DMS114 treated with DMSO at 0.1 percent for 48 hours (cell line): ENCODE measurements around the gene SLC6A12.
"Not testable (repeated sequence)": the region's sequence is repeated elsewhere in the genome, so short reads cannot be mapped to it uniquely, and the experiment has no call there.

Experiments
- DNase-seq: peaks from one replicate; lab custom pipeline; 2025; ENCODE audit not compliant: unreplicated experiment; lab: John Stamatoyannopoulos, UW

Gene SLC6A12

GRCh38 chr12:198705-199104 lies 15.3 kb downstream of the SLC6A12 start:
- DNase-seq: no peak

- no peak for DNase-seq
Measured at GRCh38 chr12:197911-198695, 15.9 kb downstream of the SLC6A12 start.

GRCh38 chr12:197347-197746 lies 16.6 kb downstream of the SLC6A12 start:
- no peak for DNase-seq

GRCh38 chr12:196436-196835 lies 17.5 kb downstream of the SLC6A12 start:
- DNase-seq: no peak

DNA sequence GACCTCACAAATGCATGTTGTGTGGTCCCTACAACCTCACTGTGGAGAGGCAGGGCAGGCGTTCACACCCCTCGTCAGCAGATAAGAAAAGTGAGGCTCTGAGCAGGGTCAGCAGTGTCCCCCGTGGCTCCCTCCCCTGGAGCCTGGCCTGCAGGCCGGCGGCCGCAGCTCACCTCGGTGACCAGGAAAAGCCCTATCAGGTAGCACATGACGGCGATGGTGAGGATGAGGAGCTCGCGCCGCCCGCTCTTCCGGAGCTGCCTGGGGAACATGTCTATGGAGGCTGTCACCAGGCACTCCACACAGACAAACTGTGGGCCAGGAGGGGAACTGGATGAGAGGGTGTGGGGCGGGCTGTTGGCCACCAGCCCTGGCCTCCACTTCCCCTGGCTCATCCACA lies 18.0 kb downstream of the SLC6A12 start:
- DNase-seq: no peak

DNA sequence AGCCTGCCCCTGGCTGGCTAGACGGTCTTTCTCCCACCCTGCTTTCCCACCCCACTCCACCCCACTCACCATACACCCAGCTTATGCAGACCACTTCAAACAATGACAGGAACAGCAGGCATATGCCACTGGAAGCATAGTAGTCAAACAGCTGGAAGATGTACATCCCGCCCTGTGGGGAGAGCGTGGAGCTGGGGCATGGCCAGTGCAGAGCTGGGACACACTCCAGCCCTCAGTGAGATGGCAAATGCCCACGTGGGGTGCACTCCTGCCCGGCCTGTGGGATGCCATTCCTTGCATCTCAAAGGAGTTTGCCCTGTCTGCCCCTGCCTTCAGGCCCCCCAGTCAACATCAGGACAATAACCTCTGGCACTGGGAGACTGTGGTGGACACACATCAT lies 18.8 kb downstream of the SLC6A12 start:
- no peak for DNase-seq

DNA sequence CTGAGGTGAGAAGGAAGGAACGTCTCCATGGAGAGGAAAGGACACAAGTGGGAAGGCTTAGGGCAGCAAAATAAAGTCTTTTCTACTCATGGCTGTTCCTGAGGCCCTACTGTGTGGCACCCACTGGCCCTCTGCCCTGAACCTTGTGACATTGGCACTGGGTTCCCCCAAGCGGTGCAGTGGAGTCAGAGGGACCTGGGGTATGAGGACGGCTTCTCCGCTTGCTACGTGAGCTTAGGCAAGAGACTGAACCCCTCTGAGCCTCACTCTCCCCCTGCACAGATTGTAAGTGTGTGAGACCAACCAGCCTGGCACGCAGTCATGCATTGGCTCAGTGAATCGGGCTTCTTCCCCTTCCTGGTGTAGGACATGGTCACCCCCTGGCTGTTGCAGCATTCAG lies 19.7 kb downstream of the SLC6A12 start:
- no peak for DNase-seq

- DNase-seq: no peak
Measured at GRCh38 chr12:193261-193660, 20.7 kb downstream of the SLC6A12 start.

DNA sequence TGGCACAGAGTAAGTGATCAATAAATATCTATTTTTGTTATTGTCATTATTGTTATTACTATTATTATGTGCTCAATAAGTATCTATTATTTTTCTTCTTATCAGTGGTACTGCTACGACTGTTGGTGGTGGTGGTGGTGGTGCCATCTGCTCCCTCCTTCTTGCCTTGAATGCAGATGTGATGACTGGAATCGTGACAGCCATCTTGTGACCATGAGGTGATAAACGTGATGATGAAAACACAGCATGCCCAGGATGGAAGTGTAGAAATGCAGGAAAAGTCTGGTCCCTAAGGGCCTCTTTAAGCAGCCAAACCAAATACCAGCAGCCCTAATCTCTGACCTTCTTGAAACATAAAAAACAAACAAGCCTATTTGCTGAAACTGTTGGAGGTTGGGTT lies 22.4 kb downstream of the SLC6A12 start:
- no peak for DNase-seq

DNA sequence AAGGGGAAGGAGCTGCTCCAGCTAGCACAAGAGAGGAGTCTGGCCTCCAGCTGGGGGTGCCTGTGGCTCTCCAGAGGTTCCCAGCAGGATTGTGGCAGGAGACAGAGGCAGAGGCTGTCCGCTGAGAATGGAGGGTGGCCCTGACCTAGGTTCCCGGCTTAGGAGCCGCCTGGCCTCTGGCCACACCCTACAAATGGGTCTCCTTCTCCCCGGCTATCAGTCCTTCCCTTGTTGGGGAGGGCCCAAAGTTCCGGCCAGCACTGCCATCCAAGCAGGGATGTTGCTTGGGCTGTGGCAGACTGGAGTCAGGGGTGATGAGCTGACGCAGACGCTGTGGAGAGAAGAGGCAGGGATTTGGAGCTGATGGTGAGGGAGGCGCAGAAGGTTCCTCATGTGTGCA lies 23.1 kb downstream of the SLC6A12 start:
- DNase-seq: no peak

- DNase-seq: no peak
Measured at GRCh38 chr12:189622-189962, 24.4 kb downstream of the SLC6A12 start.

GRCh38 chr12:188910-189621 lies 24.9 kb downstream of the SLC6A12 start:
- peak; percentile 44 for DNase-seq

GRCh38 chr12:187986-188909 lies 25.7 kb downstream of the SLC6A12 start:
- DNase-seq: not testable (repeated sequence)

DNA sequence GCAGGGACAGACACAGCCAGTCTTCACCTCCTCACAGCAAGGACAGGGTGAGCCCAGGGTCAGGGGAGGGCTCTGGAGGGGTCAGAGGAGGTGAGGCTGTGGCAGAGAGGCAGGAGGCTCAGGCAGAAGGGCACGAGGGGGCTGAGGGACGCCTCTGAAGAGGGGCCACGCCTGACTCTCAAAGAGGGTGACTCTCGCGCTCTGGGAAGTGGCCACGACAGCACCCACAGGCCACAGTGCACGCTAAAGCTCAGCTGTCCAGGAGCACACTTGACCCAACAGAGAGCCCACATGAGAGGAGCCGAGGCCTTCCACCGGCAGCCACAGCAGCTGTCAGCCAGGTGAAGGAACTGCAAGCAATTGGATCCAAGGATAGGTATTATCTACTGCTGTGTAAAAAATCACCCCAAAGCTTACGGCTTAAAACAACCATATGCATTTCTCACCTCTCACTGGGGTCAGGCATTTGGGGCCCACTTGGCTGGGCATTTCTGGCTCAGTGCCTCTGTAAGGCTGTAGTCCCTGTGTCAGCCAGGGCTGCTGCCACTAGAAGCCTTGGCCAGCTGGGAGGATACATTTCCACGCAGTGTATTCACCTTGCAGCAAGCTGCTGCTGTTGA lies 27.8 kb downstream of the SLC6A12 start:
- no peak for DNase-seq

GRCh38 chr12:185576-185955 lies 28.4 kb downstream of the SLC6A12 start:
- no peak for DNase-seq

DNA sequence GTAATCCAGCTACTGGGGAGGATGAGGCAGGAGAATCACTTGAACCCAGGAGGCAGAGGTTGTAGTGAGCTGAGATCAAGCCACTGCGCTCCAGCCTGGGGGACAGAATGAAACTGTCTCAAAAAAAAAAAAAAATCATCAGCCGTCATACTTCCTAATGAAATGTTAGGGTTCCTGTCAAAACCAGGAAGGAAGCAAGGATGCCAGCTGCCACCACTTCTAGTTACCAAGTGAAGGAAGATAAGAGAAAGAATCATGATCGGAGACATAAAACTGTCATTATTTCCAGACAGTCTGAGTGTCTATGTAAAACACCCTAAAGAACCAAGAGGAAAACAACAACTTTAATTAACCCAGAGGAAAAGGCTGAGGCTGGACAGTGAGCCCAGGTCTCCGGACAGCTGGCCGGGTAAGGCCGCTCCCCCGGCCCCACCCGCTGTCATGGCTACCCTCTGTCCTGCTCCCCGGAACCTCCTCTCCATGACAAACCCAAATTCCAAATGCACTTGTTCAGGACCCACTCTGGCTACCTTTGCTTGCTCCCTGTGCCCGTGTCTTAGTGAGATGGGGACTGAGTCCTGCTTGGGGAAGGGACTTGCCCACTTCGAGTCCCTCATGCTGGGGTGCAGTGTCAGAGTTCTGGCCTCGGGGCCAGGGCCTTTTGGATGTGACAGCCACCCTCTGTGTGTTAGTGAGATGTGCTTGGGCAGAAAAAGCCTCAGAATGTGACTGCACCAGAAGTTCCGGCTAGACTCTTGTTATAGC lies 29.0 kb downstream of the SLC6A12 start:
- DNase-seq: no peak

DNA sequence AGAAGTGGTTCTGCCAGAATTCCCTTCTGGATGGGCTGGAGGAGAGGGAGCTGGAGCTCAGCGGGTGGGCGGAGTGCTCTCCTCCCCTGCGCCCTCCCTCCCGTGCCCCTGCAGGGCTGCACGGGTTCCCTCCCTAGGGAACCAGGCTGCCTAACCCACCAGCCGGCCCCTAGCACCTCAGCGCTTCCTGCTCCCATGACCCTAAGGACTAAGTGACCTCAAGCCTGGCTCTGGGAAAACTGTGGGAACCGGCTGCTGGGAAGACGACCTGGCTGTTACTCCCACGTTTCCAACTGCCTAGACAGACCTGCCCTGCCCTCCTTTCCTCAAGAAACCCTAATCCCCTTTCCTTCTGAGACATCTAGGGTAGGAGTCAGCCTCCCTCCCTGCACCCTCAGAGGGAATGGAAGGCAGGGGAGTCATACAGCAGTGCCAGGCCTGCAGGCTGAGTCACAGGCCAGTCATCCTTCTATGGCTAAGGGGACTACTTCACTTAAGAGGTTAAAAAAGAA lies 31.5 kb downstream of the SLC6A12 start:
- no peak for DNase-seq

DNA sequence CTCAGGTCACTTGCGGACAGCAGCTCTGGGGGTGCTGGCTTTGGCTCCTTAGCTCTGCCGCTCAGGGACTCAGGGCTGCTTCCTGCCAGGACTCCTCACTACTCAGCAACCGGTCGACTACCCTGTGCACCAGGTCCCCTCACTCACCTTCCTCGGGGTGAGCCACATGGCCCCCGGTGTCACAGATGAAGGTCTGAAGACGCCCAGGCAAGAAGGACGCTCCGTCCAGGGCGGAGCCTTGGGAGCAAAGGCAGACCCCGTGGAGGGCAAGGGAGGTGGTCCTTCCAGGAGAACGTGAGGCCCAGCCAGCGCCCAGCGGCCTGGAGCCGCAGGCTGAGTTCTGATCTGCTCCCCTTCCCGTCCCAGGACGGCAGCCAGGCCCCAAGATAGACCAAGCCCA lies 32.0 kb downstream of the SLC6A12 start:
- no peak for DNase-seq

- no peak for DNase-seq
Measured at GRCh38 chr12:180445-180844, 33.5 kb downstream of the SLC6A12 start.

- DNase-seq: no peak
Measured at GRCh38 chr12:179885-180284, 34.1 kb downstream of the SLC6A12 start.
